ENCODE data around the gene PLLP. TPM values are rescaled to one million over a fixed set of nuclear protein-coding genes. Genes with fewer than 3 reads are reported as not detected.
A peak's percentile ranks its signal among the peaks of the same experiment; 100 is the strongest.

The PLLP gene
- total RNA-seq, 4 donors from 2014 or later = 1.7 to 11.4 (median 5.4) TPM

DNA sequence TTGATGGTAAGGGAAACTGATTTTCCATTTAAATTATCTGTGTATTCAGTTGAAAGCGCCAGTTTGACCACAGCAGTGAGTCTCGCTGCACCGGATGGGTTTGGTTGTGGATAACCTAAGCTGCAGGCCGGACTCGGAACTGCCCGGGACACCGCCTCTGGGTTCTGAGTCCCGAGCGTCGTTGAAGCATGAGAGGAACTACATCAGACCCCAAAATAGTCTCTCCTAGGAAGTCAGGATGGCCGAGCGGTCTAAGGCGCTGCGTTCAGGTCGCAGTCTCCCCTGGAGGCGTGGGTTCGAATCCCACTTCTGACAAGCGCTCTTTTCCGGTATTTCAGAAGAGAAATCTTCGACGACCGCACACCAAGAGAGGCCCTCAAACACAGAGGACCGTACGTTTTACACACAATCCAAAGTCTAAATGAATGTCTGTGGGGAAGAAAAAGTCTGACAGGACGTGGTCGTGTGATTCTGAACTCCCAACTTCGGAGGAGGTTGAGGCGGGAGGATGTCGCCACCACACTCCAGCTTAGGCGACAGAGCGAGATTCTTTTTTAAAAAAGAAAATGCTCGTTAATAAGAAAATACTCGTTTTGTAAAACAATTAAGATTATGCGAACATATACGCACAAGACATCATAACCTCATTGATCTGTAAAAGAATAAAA is 15.4 kb upstream of the PLLP start:
- H3K4me3 ChIP-seq = peak overlapping the region; percentile 47 to 53
- TF ChIP-seq EP300 (IDR thresholded peaks at IDR 0.05) (no peak), POLR2AphosphoS5 (IDR thresholded peaks at IDR 0.05) (peak; percentile 43), CTCF (IDR thresholded peaks at IDR 0.05) (peak; percentile 41 to 88 (median 62)), POLR2A (IDR thresholded peaks at IDR 0.05) (peak; percentile 19 to 44)
- peak; percentile 84 for ATAC-seq
- H3K27me3 ChIP-seq = no peaks in the 10 kb centered on the region
- H3K4me1 ChIP-seq = peaks cover 5 to 33% (median 18%) of the 10 kb centered on the region in 3 donors
- H3K27ac ChIP-seq = peak overlapping the region; percentile 91 to 99 (median 93)
- H3K9me3 ChIP-seq = no peaks in the 10 kb centered on the region
- WGBS, 2 donors (ENCODE audit: low coverage in 1 of 2) = 0% methylated on average over 19 to 20 of the region's 35 CpGs
- no peaks in the 10 kb centered on the region for H3K36me3 ChIP-seq

- no peaks in the 10 kb centered on the region for H3K36me3 ChIP-seq
- peaks cover 5 to 26% (median 14%) of the 10 kb centered on the region in 3 donors for H3K4me1 ChIP-seq
- H3K4me3 ChIP-seq = peak overlapping the region; percentile 47 to 53
- no peaks in the 10 kb centered on the region for H3K27me3 ChIP-seq
- no peaks in the 10 kb centered on the region for H3K9me3 ChIP-seq
- WGBS, 2 donors (ENCODE audit: low coverage in 1 of 2) = 11 to 12% methylated on average over 14 of the region's 14 CpGs
- peak; percentile 45 for ATAC-seq
- H3K27ac ChIP-seq = peak overlapping the region; percentile 91 to 99 (median 93)
- TF ChIP-seq EP300 (IDR thresholded peaks at IDR 0.05) (no peak), POLR2AphosphoS5 (IDR thresholded peaks at IDR 0.05) (no peak), CTCF (IDR thresholded peaks at IDR 0.05) (no peak), POLR2A (IDR thresholded peaks at IDR 0.05) (no peak)
Observed at GRCh38 chr16:57299009-57299718, 14.7 kb upstream of the PLLP start.

DNA sequence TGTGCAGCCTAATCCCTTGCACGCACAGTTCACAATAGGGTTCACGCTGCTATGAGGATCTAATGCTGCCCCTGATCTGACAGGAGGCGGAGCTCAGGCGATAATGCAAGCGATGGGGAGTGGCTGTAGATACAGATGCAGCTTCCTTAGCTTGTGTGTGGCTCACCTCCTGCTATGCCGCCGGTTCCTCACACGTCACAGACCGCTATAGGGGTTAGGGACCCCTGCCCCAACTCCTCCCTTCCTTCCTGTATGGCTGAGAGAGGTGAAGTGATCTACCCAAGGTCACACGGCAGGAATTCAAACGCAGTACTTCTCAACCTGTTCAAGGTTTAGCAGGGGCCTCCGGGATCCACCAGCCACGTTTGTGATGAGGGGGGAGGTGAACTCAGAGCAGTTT is 13.4 kb upstream of the PLLP start:
- Histone ChIP-seq H3K27me3 (no peaks in the 10 kb centered on the region), H3K9me3 (no peaks in the 10 kb centered on the region), H3K36me3 (no peaks in the 10 kb centered on the region), H3K4me1 (peaks cover 5 to 21% (median 14%) of the 10 kb centered on the region in 3 donors), H3K27ac (no peak overlapping the region), H3K4me3 (no peak overlapping the region)
- 61% methylated on average over 9 of the region's 13 CpGs; no CpG with 5 or more reads in 1 of the 2 donors for WGBS, 2 donors (ENCODE audit: low coverage in 1 of 2)
- ATAC-seq = no peak
- TF ChIP-seq POLR2A (IDR thresholded peaks at IDR 0.05) (no peak), EP300 (IDR thresholded peaks at IDR 0.05) (no peak), CTCF (IDR thresholded peaks at IDR 0.05) (no peak), POLR2AphosphoS5 (IDR thresholded peaks at IDR 0.05) (no peak)

GRCh38 chr16:57289391-57290257 is 5.2 kb upstream of the PLLP start:
- 51 to 61% methylated on average over 8 to 9 of the region's 14 CpGs for WGBS, 2 donors (ENCODE audit: low coverage in 1 of 2)
- H3K4me3 ChIP-seq = no peak overlapping the region
- ATAC-seq = no peak

More at GRCh38 chr16:57289391-57290257, 5.2 kb upstream of the PLLP start:
- Histone ChIP-seq H3K4me1 (peaks cover 0 to 5% (median 0%) of the 10 kb centered on the region in 3 donors), H3K9me3 (no peaks in the 10 kb centered on the region), H3K27ac (peak overlapping the region in 1 of 4 donors; percentile 36), H3K36me3 (no peaks in the 10 kb centered on the region), H3K27me3 (peaks cover 12% of the 10 kb centered on the region)
- TF ChIP-seq CTCF (IDR thresholded peaks at IDR 0.05) = no peak
- TF ChIP-seq EP300 (IDR thresholded peaks at IDR 0.05) = no peak
- no peak for TF ChIP-seq POLR2A (IDR thresholded peaks at IDR 0.05)
- TF ChIP-seq POLR2AphosphoS5 (IDR thresholded peaks at IDR 0.05) = no peak
